GM18526 (cell line): Measurements from ENCODE around the gene CD44.

Source experiments
- POLR2A ChIP-seq: IDR thresholded peaks from 3 replicates; pipeline ENCODE4 v1.6.1; 2011; ENCODE audit not compliant: insufficient read length; ENCODE audit errors: extremely low read depth

The CD44 gene

GRCh38 chr11:35107861-35108260 is 31.1 kb upstream of the CD44 start:
- no peak for TF ChIP-seq POLR2A

- TF ChIP-seq POLR2A: no peak
Observed at GRCh38 chr11:35109041-35109440, 29.9 kb upstream of the CD44 start.

GRCh38 chr11:35109827-35110226 is 29.1 kb upstream of the CD44 start:
- no peak for TF ChIP-seq POLR2A

- TF ChIP-seq POLR2A: no peak
Observed at GRCh38 chr11:35111161-35112055, 27.6 kb upstream of the CD44 start.

GRCh38 chr11:35112056-35112845 is 26.7 kb upstream of the CD44 start:
- no peak for TF ChIP-seq POLR2A

- no peak for TF ChIP-seq POLR2A
Observed at GRCh38 chr11:35112846-35113105, 26.2 kb upstream of the CD44 start.

- TF ChIP-seq POLR2A: no peak
Observed at GRCh38 chr11:35114906-35115687, 23.9 kb upstream of the CD44 start.

- TF ChIP-seq POLR2A: no peak
Observed at GRCh38 chr11:35115688-35116030, 23.3 kb upstream of the CD44 start.

GRCh38 chr11:35116245-35116644 is 22.7 kb upstream of the CD44 start:
- no peak for TF ChIP-seq POLR2A

- no peak for TF ChIP-seq POLR2A
Observed at GRCh38 chr11:35116762-35117640, 22.0 kb upstream of the CD44 start.

GRCh38 chr11:35118906-35119305 is 20.1 kb upstream of the CD44 start:
- TF ChIP-seq POLR2A: no peak

- no peak for TF ChIP-seq POLR2A
Observed at GRCh38 chr11:35121326-35121865, 17.6 kb upstream of the CD44 start.

GRCh38 chr11:35122308-35122707 is 16.7 kb upstream of the CD44 start:
- TF ChIP-seq POLR2A: no peak

- peak; percentile 23 for TF ChIP-seq POLR2A
Observed at GRCh38 chr11:35126000-35126878, 12.7 kb upstream of the CD44 start.
